MM.1S (cell line): ENCODE measurements around the gene PSAPL1.

Source experiments
- DNase-seq: peaks from one replicate; pipeline ENCODE4 v3.0.0-alpha.2; 2015
- H2AFZ ChIP-seq: fragments of 300-600 bp; sonication (generic); 2 replicates; pipeline ENCODE4 v1.6.0; 2016; ENCODE audit warnings: antibody characterized with exemption, low read length
- H3F3A ChIP-seq: fragments of 300-600 bp; sonication (generic); 2 replicates; pipeline ENCODE4 v1.6.1; 2016; ENCODE audit warnings: mild to moderate bottlenecking, antibody characterized with exemption, low read length, moderate library complexity, mixed read lengths; ENCODE audit not compliant: insufficient read depth
- H3K27ac ChIP-seq: fragments of 300-600 bp; sonication (generic); 2 replicates; pipeline ENCODE4 v1.5.1; 2016; ENCODE audit warnings: mild to moderate bottlenecking, low read length
- H3K27me3 ChIP-seq: fragments of 300-600 bp; sonication (generic); replicated peaks from 2 replicates; pipeline ENCODE4 v1.6.0; 2016; ENCODE audit warnings: low read length; ENCODE audit not compliant: insufficient read depth
- H3K36me3 ChIP-seq: fragments of 300-600 bp; sonication (generic); replicated peaks from 2 replicates; pipeline ENCODE4 v1.6.1; 2016; ENCODE audit warnings: mild to moderate bottlenecking, low read length, mixed read lengths; ENCODE audit not compliant: insufficient read depth
- H3K4me1 ChIP-seq: fragments of 300-600 bp; sonication (generic); 2 replicates; pipeline ENCODE4 v1.6.1; 2016; ENCODE audit warnings: low read length, mixed read lengths
- H3K4me2 ChIP-seq: fragments of 300-600 bp; sonication (generic); 2 replicates; pipeline ENCODE4 v1.6.0; 2016; ENCODE audit warnings: low read depth, low read length
- H3K4me3 ChIP-seq: fragments of 300-600 bp; sonication (generic); 2 replicates; pipeline ENCODE4 v1.5.1; 2016; ENCODE audit warnings: low read length, mixed read lengths
- H3K79me2 ChIP-seq: fragments of 300-600 bp; sonication (generic); 2 replicates; pipeline ENCODE4 v1.6.1; 2016; ENCODE audit warnings: mixed run types, low read length, mixed read lengths
- H3K9ac ChIP-seq: fragments of 300-600 bp; sonication (generic); 2 replicates; pipeline ENCODE4 v1.6.1; 2016; ENCODE audit warnings: low read length, mixed read lengths
- H3K9me2 ChIP-seq: fragments of 300-600 bp; sonication (generic); replicated peaks from 2 replicates; pipeline ENCODE4 v1.6.1; 2016; ENCODE audit warnings: mild to moderate bottlenecking, low read length, mixed read lengths; ENCODE audit not compliant: insufficient read depth
- H3K9me3 ChIP-seq: fragments of 300-600 bp; sonication (generic); replicated peaks from 2 replicates; pipeline ENCODE4 v1.6.1; 2016; ENCODE audit warnings: mild to moderate bottlenecking, low read length, mixed read lengths; ENCODE audit not compliant: insufficient read depth
- H4K20me1 ChIP-seq: fragments of 300-600 bp; sonication (generic); 2 replicates; pipeline ENCODE4 v1.6.1; 2016; ENCODE audit warnings: mild to moderate bottlenecking, low read length, moderate library complexity, mixed read lengths; ENCODE audit not compliant: insufficient read depth
- CTCF ChIP-seq: fragments of 300-600 bp; sonication (generic); IDR thresholded peaks from 2 replicates; pipeline ENCODE4 v1.5.1; 2016; ENCODE audit warnings: antibody characterized with exemption, low read length, mixed read lengths
- EZH2 ChIP-seq: fragments of 300-600 bp; sonication (generic); optimal IDR thresholded peaks from 2 replicates; pipeline ENCODE3; 2017; ENCODE audit warnings: low read depth, mild to moderate bottlenecking, antibody characterized with exemption, low read length, mixed read lengths
- EZH2phosphoT487 ChIP-seq: fragments of 300-600 bp; sonication (generic); IDR thresholded peaks from 2 replicates; pipeline ENCODE4 v1.6.1; 2018; ENCODE audit warnings: antibody characterized with exemption, low read length

The PSAPL1 gene

DNA sequence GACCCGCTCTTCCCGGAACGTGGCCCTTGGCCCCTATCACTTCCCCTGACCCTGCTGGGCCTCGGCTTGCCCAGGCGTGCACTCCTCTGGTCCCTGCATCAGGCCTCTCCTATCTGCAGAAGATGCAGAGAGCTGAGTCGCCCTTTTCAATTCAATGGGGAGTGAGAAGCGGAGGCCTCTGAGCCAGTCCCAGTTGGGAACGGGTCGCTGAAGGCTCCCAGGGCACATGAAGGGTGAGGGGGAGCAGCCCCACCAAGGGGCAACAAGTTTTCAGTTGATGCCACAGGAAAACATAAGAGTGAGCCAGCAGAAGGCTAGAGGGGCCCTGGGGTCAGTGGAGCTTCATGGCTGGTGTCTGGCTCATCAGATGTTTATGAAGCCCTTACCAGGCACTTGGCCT, 17.1 kb downstream of the PSAPL1 start:
- Histone ChIP-seq H3K36me3 (no peaks in the 10 kb centered on the region), H3K4me1 (no peaks in the 10 kb centered on the region), H3K9me2 (no peaks in the 10 kb centered on the region), H3K79me2 (no peaks in the 10 kb centered on the region), H3K9ac (no peak overlapping the region), H3K4me2 (no peak overlapping the region), H3K27me3 (peaks cover 53% of the 10 kb centered on the region), H2AFZ (no peak overlapping the region), H3K9me3 (no peaks in the 10 kb centered on the region), H3K27ac (no peak overlapping the region), H3F3A (no peaks in the 10 kb centered on the region), H4K20me1 (no peaks in the 10 kb centered on the region), H3K4me3 (no peak overlapping the region)
- DNase-seq: no peak
- no peak for TF ChIP-seq EZH2
- no peak for TF ChIP-seq EZH2phosphoT487
- TF ChIP-seq CTCF: no peak

DNA sequence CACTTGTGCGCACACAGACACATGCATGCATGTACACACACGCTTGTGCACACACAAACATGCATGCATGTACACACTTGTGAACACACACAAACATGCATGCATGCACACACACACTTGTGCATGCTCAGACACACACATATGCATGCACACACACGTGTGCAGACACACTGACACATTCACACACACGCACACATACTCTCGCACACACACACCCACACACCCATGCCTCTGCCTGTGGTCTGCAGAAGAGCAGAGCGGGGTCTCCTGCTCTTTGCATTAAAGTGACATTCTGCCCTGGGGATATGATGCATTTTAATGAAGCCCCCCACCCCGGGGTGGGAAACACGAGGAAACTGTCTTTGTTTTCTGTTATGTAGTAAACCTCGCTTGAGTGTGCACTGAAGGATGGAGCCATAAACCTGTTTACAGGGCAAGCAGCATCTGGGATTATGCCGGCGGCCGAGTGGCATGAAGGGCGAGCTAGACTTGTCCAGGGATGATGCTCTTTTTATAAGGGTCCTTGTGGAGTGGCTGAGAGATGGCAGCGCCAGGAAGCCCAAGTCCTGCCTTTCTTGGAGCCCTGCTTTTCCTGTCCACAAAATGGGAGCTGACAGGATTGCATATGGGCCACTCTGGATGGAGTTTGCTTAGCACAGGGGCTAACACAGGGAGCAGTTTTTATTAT, 17.8 kb downstream of the PSAPL1 start:
- H3K36me3 ChIP-seq: no peaks in the 10 kb centered on the region
- H3K9me2 ChIP-seq: no peaks in the 10 kb centered on the region
- no peak overlapping the region for H3K27ac ChIP-seq
- no peak overlapping the region for H3K4me3 ChIP-seq
- peaks cover 53% of the 10 kb centered on the region for H3K27me3 ChIP-seq
- H3K9me3 ChIP-seq: no peaks in the 10 kb centered on the region
- H2AFZ ChIP-seq: no peak overlapping the region
- H3K4me1 ChIP-seq: no peaks in the 10 kb centered on the region
- H4K20me1 ChIP-seq: no peaks in the 10 kb centered on the region
- H3K4me2 ChIP-seq: no peak overlapping the region
- TF ChIP-seq EZH2phosphoT487 (no peak), EZH2 (no peak), CTCF (no peak)
- no peak for DNase-seq
- H3K79me2 ChIP-seq: no peaks in the 10 kb centered on the region
- H3F3A ChIP-seq: no peaks in the 10 kb centered on the region
- no peak overlapping the region for H3K9ac ChIP-seq

- TF ChIP-seq EZH2phosphoT487 (no peak), EZH2 (no peak), CTCF (no peak)
- Histone ChIP-seq H3K36me3 (no peaks in the 10 kb centered on the region), H3K9me3 (no peaks in the 10 kb centered on the region), H3K9me2 (no peaks in the 10 kb centered on the region), H3F3A (no peaks in the 10 kb centered on the region), H3K27ac (no peak overlapping the region), H4K20me1 (no peaks in the 10 kb centered on the region), H3K4me1 (no peaks in the 10 kb centered on the region), H3K79me2 (no peaks in the 10 kb centered on the region), H3K27me3 (peaks cover 60% of the 10 kb centered on the region), H2AFZ (no peak overlapping the region), H3K4me2 (no peak overlapping the region), H3K9ac (no peak overlapping the region), H3K4me3 (no peak overlapping the region)
- DNase-seq: no peak
Measured at GRCh38 chr4:7415927-7416686, 18.6 kb downstream of the PSAPL1 start.
